Stimulated activated naive CD8-positive, alpha-beta T cell treated with anti-CD3 and anti-CD28 coated beads, Interleukin-15, Interleukin-2, amounts not matched to agents 100 ng/mL and 50 ng/mL, for 24 hours (primary cell): ENCODE data around the gene EYS.

ENCODE experiments used
- H3K27ac Mint-ChIP-seq: one replicate; pipeline ENCODE4 v1.8.0; 2021; ENCODE audit warnings: mild to moderate bottlenecking, mixed read lengths
- H3K27me3 Mint-ChIP-seq: one replicate; pipeline ENCODE4 v1.8.0; 2021; ENCODE audit warnings: mixed read lengths
- H3K36me3 Mint-ChIP-seq: one replicate; pipeline ENCODE4 v1.8.0; 2021; ENCODE audit warnings: low read depth, mixed read lengths
- H3K4me1 Mint-ChIP-seq: one replicate; pipeline ENCODE4 v1.8.0; 2021; ENCODE audit warnings: low read depth, mixed read lengths
- H3K4me3 Mint-ChIP-seq: one replicate; pipeline ENCODE4 v1.8.0; 2021; ENCODE audit warnings: mild to moderate bottlenecking, mixed read lengths
- H3K9me3 Mint-ChIP-seq: one replicate; pipeline ENCODE4 v1.8.0; 2021; ENCODE audit warnings: mixed read lengths

Gene EYS

DNA sequence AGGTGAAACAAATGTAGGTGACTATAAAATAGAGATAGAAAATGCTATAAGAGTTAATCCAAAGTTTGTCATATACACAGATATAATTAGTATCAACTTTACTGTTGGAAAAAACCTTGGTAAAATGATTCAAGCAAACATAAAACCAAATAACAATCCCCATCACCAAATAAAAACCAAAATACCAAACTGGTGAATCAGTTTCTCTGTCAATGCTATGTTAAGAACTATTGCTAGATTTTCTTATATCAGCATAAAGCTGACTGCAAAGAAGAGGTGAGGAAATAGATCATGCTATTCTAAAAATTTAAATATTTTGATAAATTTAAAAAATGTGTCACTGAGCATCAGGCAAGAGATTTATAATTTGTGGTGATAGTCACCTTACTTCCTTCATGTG is 1413.0 kb downstream of the EYS start:
- no peaks in the 10 kb centered on the region for H3K4me1 Mint-ChIP-seq
- no peaks in the 10 kb centered on the region for H3K36me3 Mint-ChIP-seq
- H3K27ac Mint-ChIP-seq = no peak overlapping the region
- H3K27me3 Mint-ChIP-seq = no peaks in the 10 kb centered on the region
- no peak overlapping the region for H3K4me3 Mint-ChIP-seq
- peaks cover 8% of the 10 kb centered on the region for H3K9me3 Mint-ChIP-seq

DNA sequence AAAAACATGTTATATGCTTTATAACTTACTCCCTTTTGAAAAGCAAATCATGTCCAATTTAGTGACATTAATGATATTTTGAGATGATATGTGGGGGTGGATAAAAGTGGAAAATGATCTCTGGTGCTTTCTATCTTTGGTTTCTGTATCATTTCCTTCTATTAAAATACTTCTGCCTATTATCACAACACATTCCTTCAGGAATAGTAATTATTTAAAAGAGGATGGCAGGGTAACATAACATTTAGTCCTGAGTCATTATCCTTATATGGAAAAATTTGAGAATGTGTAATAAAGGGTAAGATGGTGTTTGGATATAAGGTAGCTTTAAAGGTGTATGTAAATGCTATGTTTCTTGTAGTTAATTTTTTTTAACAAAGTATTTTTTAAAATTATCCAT is 1413.7 kb downstream of the EYS start:
- Mint-ChIP-seq H3K4me3 (no peak overlapping the region), H3K27me3 (no peaks in the 10 kb centered on the region), H3K4me1 (no peaks in the 10 kb centered on the region), H3K9me3 (peaks cover 12% of the 10 kb centered on the region), H3K27ac (no peak overlapping the region), H3K36me3 (no peaks in the 10 kb centered on the region)

DNA sequence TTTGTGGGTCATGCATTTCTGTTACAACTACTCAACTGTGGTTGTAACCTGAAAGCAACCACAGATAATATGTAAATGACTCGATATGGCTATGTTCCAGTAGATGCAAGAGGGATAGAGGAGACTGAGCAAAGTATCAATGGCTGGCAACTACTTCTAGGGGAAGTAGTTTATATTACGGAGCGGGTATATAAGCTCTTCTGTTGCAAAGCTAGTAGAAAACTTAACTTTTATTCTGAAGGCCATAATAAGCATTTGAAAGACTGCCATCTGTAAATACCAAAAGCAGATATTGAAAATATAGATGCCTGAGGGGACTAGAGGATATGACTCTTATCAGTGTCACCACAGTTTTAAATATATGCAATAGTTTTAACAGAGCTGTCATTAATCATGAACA is 1416.2 kb downstream of the EYS start:
- Mint-ChIP-seq H3K4me1 (no peaks in the 10 kb centered on the region), H3K36me3 (no peaks in the 10 kb centered on the region), H3K27ac (no peak overlapping the region), H3K27me3 (no peaks in the 10 kb centered on the region), H3K4me3 (no peak overlapping the region), H3K9me3 (peaks cover 7% of the 10 kb centered on the region)

GRCh38 chr6:64289931-64290330 is 1417.1 kb downstream of the EYS start:
- no peaks in the 10 kb centered on the region for H3K4me1 Mint-ChIP-seq
- no peak overlapping the region for H3K27ac Mint-ChIP-seq
- no peaks in the 10 kb centered on the region for H3K36me3 Mint-ChIP-seq
- H3K4me3 Mint-ChIP-seq = no peak overlapping the region
- peaks cover 7% of the 10 kb centered on the region for H3K9me3 Mint-ChIP-seq
- no peaks in the 10 kb centered on the region for H3K27me3 Mint-ChIP-seq

DNA sequence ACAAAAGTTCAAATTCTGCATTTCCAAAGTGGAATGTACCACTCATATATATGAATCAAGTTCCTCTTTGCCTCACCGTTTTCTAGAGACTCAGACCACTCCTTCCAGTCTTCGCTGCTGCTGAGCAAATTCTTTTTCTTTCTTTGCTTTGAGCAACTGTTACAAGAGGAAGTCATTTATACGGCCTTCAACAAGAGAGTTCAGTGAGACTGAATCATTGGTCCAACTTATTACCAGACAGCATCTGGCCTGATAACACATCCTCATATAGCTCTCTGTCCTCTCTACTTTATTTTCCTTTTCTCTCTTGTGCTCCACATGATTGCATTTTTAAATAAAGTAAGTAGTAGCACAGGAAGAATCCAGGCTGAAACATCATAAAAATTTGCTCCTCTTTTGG is 1418.7 kb downstream of the EYS start:
- Mint-ChIP-seq H3K27ac (no peak overlapping the region), H3K4me3 (no peak overlapping the region), H3K4me1 (no peaks in the 10 kb centered on the region), H3K36me3 (no peaks in the 10 kb centered on the region), H3K9me3 (peaks cover 7% of the 10 kb centered on the region), H3K27me3 (no peaks in the 10 kb centered on the region)

- no peaks in the 10 kb centered on the region for H3K4me1 Mint-ChIP-seq
- H3K27ac Mint-ChIP-seq = no peak overlapping the region
- no peaks in the 10 kb centered on the region for H3K27me3 Mint-ChIP-seq
- peaks cover 3% of the 10 kb centered on the region for H3K9me3 Mint-ChIP-seq
- H3K4me3 Mint-ChIP-seq = no peak overlapping the region
- no peaks in the 10 kb centered on the region for H3K36me3 Mint-ChIP-seq
Measured at GRCh38 chr6:64281167-64281566, 1425.9 kb downstream of the EYS start.

DNA sequence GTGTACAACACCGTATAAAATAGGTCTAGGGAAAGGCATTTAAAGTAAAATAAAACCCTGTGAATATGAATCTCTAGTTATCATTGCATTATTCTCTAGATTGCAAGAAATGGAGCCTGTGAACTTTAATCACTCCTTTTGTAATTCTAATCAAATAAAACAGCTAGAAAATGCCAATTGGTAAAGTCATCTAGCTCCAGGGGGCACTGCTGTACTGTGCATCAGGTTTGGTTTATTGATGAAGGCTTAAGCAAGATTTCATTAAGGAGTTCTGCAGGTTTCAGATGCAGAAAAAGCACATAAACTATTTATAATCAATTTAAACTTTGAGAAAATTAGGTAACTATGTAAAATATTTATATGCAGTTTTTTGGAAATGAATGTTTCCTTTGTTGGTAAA is 1426.5 kb downstream of the EYS start:
- Mint-ChIP-seq H3K4me1 (no peaks in the 10 kb centered on the region), H3K4me3 (no peak overlapping the region), H3K9me3 (peaks cover 5% of the 10 kb centered on the region), H3K27me3 (no peaks in the 10 kb centered on the region), H3K27ac (no peak overlapping the region), H3K36me3 (no peaks in the 10 kb centered on the region)

GRCh38 chr6:64270083-64270482 is 1436.9 kb downstream of the EYS start:
- Mint-ChIP-seq H3K36me3 (no peaks in the 10 kb centered on the region), H3K4me3 (no peak overlapping the region), H3K4me1 (no peaks in the 10 kb centered on the region), H3K27ac (no peak overlapping the region), H3K27me3 (no peaks in the 10 kb centered on the region), H3K9me3 (no peaks in the 10 kb centered on the region)

- Mint-ChIP-seq H3K9me3 (no peaks in the 10 kb centered on the region), H3K27me3 (no peaks in the 10 kb centered on the region), H3K4me1 (no peaks in the 10 kb centered on the region), H3K4me3 (no peak overlapping the region), H3K36me3 (no peaks in the 10 kb centered on the region), H3K27ac (no peak overlapping the region)
Measured at GRCh38 chr6:64266351-64266821, 1440.6 kb downstream of the EYS start.

DNA sequence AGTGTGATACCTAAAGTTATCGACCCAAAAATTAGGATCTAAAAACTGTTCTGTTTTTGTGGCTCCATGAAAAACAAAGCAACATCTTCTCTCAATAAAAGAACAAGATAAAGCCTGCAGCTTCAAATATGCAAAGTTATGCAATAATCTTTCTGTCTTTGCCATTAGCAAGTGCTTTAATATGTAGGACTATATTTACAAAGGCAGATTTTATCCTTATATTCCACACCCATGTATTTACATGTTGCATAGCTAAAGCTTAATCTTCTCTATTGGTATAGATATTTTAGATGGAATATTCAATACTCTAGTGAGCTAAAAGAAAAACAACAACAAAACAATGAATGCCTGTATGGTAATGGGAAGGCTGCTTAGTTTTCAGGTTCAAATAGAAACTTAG is 1443.2 kb downstream of the EYS start:
- H3K27ac Mint-ChIP-seq = no peak overlapping the region
- H3K27me3 Mint-ChIP-seq = no peaks in the 10 kb centered on the region
- no peaks in the 10 kb centered on the region for H3K9me3 Mint-ChIP-seq
- H3K4me3 Mint-ChIP-seq = no peak overlapping the region
- no peaks in the 10 kb centered on the region for H3K4me1 Mint-ChIP-seq
- no peaks in the 10 kb centered on the region for H3K36me3 Mint-ChIP-seq

DNA sequence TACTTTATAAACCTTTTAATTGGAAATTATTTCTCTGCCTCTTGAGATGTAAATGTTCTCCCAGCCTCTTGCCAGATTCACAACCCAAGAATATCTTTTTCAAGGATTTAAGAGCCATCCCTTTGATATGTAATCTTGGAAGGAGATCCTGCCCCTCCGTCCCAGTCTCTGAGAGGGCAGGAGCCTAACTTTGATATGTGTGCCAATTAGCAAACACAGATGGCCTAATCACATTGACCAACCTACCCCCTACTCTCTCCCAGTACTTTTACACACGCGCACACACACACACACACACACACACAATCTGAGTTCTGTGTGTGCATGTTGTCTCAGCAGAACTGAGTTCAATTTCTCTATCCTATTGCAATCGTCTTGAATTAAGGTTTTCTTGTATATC is 1447.7 kb downstream of the EYS start:
- Mint-ChIP-seq H3K27me3 (no peaks in the 10 kb centered on the region), H3K36me3 (no peaks in the 10 kb centered on the region)

DNA sequence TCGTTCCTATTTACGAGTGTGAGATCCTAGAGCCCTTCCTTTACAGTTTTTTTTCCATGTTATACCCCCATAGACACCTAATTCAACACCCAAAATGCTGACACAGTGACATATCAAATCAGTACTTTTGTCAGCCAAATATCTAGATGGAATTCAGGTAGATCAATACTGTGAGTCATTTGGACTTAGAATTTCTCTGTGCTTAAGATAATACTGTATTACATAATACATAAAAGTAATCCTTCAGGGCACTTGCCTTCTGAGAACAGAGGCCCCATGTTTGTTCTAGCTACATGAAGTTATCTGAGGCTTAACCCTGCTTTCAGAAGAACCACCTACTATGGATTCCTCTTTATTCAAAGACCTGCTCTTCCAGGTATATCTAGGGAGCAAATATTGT is 1448.3 kb downstream of the EYS start:
- Mint-ChIP-seq H3K4me3 (no peak overlapping the region), H3K27ac (no peak overlapping the region), H3K9me3 (no peaks in the 10 kb centered on the region), H3K27me3 (no peaks in the 10 kb centered on the region), H3K36me3 (no peaks in the 10 kb centered on the region), H3K4me1 (no peaks in the 10 kb centered on the region)

More for the DNA sequence above, 1447.7 kb downstream of the EYS start:
- no peaks in the 10 kb centered on the region for H3K9me3 Mint-ChIP-seq
- no peaks in the 10 kb centered on the region for H3K4me1 Mint-ChIP-seq
- no peak overlapping the region for H3K4me3 Mint-ChIP-seq
- no peak overlapping the region for H3K27ac Mint-ChIP-seq

GRCh38 chr6:64258302-64258701 is 1448.7 kb downstream of the EYS start:
- no peak overlapping the region for H3K4me3 Mint-ChIP-seq
- H3K9me3 Mint-ChIP-seq = no peaks in the 10 kb centered on the region
- H3K27ac Mint-ChIP-seq = no peak overlapping the region
- no peaks in the 10 kb centered on the region for H3K4me1 Mint-ChIP-seq
- no peaks in the 10 kb centered on the region for H3K27me3 Mint-ChIP-seq
- H3K36me3 Mint-ChIP-seq = no peaks in the 10 kb centered on the region

DNA sequence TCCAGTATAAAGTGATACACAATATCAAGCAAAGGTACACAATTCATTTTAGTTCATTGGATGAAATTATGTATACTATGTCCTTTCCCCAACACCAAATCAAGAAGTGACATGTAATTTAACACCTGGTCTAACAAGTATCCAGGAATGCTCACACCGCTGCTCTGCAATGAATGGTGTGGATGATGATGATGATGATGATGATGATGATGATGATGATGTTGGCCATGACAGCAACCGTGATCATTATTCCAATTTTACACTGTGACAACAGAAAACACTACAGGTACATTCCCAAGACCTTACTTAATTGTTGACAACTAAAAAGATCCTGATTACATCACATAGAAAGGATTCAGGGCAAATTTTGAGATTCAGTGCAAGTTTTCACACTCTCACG is 1449.4 kb downstream of the EYS start:
- H3K4me1 Mint-ChIP-seq = no peaks in the 10 kb centered on the region
- no peak overlapping the region for H3K27ac Mint-ChIP-seq
- H3K36me3 Mint-ChIP-seq = no peaks in the 10 kb centered on the region
- H3K9me3 Mint-ChIP-seq = no peaks in the 10 kb centered on the region
- H3K4me3 Mint-ChIP-seq = no peak overlapping the region
- H3K27me3 Mint-ChIP-seq = no peaks in the 10 kb centered on the region

DNA sequence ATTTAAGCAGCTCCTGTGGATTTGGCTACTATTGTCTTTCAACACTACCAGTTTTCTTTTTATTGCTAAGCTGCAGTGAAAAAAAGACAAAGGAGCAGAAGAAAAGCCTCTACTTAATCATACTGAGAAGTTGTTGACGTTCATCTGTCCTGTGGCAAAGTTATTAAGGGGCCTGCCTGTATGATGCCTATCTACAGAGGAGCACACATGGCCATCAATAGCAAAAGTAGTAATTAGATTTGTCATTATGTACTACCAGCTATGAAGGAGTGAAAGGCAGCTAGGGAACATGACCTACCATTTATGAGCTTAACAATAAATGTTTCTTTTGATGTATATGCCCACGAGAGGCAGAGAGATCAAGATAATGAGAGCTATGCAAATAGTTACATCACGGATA is 1450.5 kb downstream of the EYS start:
- peaks cover 3% of the 10 kb centered on the region for H3K9me3 Mint-ChIP-seq
- no peak overlapping the region for H3K4me3 Mint-ChIP-seq
- no peaks in the 10 kb centered on the region for H3K36me3 Mint-ChIP-seq
- H3K27ac Mint-ChIP-seq = no peak overlapping the region
- no peaks in the 10 kb centered on the region for H3K27me3 Mint-ChIP-seq
- H3K4me1 Mint-ChIP-seq = no peaks in the 10 kb centered on the region

DNA sequence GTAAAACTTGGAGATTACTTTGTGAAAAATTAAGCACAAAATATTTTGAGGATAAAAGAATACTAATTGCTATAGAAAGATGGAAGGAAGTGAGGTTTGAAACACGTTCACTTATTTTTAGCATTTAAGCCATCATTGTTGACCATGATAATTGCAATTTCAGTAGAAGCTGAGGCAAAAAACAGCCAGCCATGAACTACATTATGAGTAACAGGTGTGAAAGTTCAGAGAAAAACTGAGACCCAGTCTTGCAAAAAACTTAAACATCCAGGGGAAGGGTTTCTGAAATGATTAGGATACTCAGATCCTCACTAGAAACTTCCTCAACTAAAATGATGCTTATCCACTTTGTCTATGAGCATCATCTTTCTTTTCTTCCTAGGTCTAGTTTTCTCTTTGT is 1452.0 kb downstream of the EYS start:
- no peaks in the 10 kb centered on the region for H3K27me3 Mint-ChIP-seq
- no peaks in the 10 kb centered on the region for H3K4me1 Mint-ChIP-seq
- no peaks in the 10 kb centered on the region for H3K36me3 Mint-ChIP-seq
- H3K9me3 Mint-ChIP-seq = peaks cover 3% of the 10 kb centered on the region
- no peak overlapping the region for H3K4me3 Mint-ChIP-seq
- no peak overlapping the region for H3K27ac Mint-ChIP-seq

DNA sequence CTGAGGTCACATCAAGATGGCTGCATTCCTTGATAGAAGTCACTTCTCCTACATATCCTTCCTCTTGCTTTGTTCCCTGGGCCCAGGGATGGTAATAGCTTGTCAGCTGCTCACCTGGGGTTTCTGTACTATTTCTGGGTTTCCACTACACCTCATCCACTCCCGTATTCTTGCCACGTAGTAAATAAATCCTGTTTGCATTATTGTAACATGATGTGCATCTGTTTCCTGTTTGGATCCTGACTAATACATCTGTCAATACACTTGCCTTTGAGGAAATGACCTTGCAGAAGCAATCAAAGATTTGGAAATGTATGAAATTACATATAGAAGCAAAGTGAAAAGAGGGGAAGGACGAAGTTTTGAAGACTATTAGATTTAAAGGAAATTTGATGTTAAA is 1452.5 kb downstream of the EYS start:
- Mint-ChIP-seq H3K36me3 (no peaks in the 10 kb centered on the region), H3K27me3 (no peaks in the 10 kb centered on the region), H3K4me1 (no peaks in the 10 kb centered on the region), H3K27ac (no peak overlapping the region), H3K4me3 (no peak overlapping the region), H3K9me3 (peaks cover 3% of the 10 kb centered on the region)
